Coronary artery (tissue), 2 donors: ENCODE data around the gene KDM4F.

Experiments used
- DNase-seq: peaks from one replicate; pipeline ENCODE4 v3.0.0-alpha.2; 2017; ENCODE audit warnings: low spot score
- H3K27ac ChIP-seq, 2 donors: fragments of 200-600 bp; sonication (generic); one replicate each; pipeline ENCODE4 v1.5.1; 2016 to 2019
- H3K4me3 ChIP-seq: fragments of 200-600 bp; sonication (generic); 2 replicates; pipeline ENCODE4 v1.5.1; 2016; ENCODE audit warnings: mild to moderate bottlenecking, moderate library complexity
- CTCF ChIP-seq: fragments of 200-600 bp; sonication (generic); IDR thresholded peaks from one replicate; pipeline ENCODE4 v1.5.1; 2019; ENCODE audit warnings: antibody characterized with exemption

The KDM4F gene

GRCh38 chr11:95098826-95099225, 49.6 kb downstream of the KDM4F start:
- Histone ChIP-seq H3K4me3 (no peak overlapping the region), H3K27ac (no peak overlapping the region)
- no peak for TF ChIP-seq CTCF
- no peak for DNase-seq

GRCh38 chr11:95100191-95100648, 51.0 kb downstream of the KDM4F start:
- no peak for DNase-seq
- no peak overlapping the region for H3K27ac ChIP-seq
- TF ChIP-seq CTCF: no peak
- H3K4me3 ChIP-seq: no peak overlapping the region
